Forelimb muscle (tissue), 1 donor: Measurements from ENCODE around the gene EAF1. TPM values are rescaled to one million over a fixed set of nuclear protein-coding genes. Genes with fewer than 3 reads are reported as not detected.
"Not testable (repeated sequence)": the region's sequence is repeated elsewhere in the genome, so short reads cannot be mapped to it uniquely, and the experiment has no call there.

Experiments
- DNase-seq: peaks from one replicate; pipeline ENCODE4 v3.0.0-alpha.2; 2013; ENCODE audit warnings: low read depth
- polyA plus RNA-seq: library from polyadenylated mRNA; unstranded; fragments of 120-200 nt; gene quantifications from one replicate; pipeline ENCODE4 v1.2.1, GENCODE V29; 2013; ENCODE audit not compliant: insufficient read length

The EAF1 gene
- polyA plus RNA-seq, 1 donor = 11.3 TPM

- DNase-seq = peak; percentile 38
Measured at GRCh38 chr3:15405448-15406050, 21.8 kb upstream of the EAF1 start.

DNA sequence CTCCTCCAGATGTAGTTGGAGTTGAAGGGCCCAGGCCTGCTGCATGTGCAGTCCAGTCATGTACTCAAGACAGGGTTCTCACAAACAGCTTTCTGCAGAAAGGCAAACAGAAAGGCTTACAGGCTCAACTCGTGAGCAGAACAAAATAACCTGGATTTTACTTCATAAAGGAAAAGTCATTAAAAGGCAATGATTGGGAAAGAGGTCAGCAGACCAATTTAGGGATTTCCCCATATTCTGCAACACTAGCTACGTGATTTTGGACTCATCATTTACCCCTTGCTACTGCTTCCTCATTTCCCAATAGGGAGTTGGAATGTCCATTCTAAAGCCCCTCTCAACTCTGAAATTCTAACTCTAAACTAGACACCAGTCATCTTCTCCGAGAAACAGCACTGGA, 18.2 kb upstream of the EAF1 start:
- no peak for DNase-seq

DNA sequence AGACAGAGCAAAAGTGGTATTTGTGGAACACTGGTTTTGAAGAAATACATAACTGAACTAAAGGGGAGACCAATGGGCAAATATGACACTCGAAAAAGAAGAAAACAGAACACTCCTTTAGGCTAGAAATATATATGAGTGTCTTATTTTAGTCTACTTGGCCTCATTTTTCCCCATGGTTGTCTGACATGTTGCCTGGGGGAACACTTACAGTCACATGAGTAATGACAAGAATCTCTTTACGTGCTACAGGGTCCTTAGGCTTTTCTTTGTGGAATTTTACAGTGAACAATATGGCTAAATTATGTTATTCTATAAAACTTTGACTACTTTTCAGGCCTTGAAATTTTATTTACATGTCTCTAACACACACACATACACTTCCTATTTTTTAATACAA, 17.6 kb upstream of the EAF1 start:
- no peak for DNase-seq

- DNase-seq = not testable (repeated sequence)
Measured at GRCh38 chr3:15410966-15411365, 16.4 kb upstream of the EAF1 start.

DNA sequence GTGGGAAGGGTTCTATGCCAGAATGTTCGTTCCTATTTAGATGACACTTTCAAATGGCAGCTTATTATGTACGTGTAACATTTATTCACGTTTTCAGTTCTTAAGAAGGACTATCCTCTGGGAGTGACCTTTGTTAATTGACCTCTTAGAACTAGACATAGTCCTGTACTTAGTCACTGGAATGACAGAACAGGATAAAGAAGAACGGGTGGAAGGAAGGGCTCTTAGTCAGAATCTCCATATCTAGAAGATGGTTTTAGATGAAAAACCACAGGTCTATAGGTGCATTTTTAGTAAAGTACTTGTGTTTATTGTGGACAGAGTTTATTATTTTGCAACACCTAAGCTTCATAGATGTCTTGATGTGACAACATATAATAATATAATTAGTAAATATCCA, 6.5 kb upstream of the EAF1 start:
- no peak for DNase-seq

- no peak for DNase-seq
Measured at GRCh38 chr3:15426579-15427118, 749 bp upstream of the EAF1 start.

DNA sequence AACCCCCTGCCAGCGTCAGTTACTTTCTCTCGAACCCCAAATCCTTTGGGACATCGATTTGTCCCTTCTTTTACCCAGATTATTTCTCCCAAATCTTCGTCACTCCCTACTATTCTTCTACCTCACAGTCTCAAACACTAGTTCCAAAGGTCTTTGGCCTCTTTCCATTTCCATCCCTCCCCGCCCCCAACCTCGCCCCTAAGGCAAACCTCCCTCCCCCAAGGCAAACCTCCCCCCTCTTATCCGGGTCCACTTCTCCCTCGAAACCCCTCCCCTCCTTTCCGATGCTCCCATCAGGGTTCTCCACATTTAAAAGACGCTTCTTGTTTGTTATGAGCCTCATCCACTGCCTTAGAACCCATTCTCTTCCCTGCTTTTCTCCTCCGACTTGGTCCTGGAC, 583 bp downstream of the EAF1 start:
- DNase-seq = no peak

DNA sequence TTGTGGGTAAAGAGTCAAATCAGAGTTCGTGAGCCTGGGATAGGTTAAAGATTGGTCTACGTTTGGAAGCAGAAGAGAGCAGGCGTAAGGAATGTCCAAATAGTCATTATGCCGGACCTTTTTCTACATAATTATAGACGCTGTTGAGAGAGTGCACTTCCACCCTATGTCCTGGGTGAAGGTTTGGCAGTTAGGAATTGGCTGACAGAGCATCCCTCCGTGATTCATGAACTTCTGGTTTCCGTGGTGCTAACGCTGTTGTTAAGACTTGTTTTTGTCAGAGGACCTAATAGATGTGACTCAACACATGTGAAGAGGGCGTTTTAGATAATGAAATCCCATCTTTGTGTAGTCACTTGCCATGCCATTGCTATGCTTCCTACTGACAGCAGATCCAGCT, 1.1 kb downstream of the EAF1 start:
- no peak for DNase-seq

DNA sequence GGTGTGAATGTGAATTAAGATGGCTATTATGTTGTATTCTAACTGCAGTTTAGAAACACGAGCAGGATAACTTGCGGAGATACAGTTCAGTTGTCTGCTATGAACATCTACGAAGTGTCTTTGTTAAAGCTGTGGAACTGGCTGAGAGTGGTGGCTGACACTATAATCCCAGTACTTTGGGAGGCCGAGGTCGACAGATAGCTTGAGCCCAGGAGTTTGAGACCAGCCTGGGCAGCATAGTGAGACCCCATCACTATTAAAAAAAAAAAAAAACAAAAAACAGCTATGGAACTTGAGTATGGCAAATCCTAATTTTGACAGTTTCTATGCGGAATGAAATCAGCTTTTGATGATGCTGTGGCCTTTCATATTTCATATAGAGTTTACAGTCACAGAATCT, 1.7 kb downstream of the EAF1 start:
- DNase-seq = no peak

GRCh38 chr3:15430624-15431023, 3.2 kb downstream of the EAF1 start:
- no peak for DNase-seq

DNA sequence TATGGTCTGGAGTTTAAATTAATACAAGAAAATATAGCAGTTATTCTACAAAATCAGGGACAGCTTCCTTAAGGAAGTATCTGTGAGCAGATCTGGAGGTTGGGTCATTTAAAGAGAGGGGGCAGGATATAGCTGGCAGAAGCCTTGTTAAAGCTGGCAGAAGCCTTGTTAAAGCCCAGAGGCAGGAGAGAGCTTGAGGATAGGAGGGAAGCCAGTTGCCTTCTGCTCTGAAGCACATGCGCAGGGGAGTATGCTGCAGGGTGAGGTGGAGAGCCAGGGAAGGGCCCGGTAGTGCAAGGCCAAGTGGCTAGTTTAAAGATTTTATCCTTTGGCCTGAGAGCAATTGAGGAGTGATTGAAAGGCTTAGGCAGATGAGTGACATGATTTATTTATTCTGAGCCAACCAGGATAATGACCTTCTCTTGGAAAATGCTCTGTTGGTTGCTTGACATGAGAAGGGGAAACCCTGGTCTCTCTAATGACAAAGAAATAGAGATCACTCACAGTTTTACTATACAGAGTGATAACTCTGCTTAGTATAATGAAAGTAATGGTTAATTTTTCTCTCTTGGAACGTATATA, 3.9 kb downstream of the EAF1 start:
- no peak for DNase-seq

DNA sequence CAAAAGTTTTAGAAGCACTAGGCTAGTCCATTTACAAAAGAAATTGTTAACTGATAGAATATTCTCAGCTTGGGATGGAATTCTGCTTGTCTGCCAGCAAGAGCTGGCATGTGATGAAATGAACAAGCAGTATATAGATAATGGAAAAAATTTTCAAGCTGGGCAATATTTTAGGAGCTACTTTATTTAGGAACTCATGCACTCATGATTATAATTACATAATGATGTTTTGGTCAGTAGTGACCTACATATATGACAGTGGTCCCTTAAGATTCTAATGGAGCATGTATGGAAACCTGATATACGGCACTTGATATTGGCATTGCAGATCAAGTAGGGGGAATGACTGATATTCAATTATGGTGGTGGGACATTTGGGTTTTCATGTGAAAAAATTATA, 6.1 kb downstream of the EAF1 start:
- no peak for DNase-seq

GRCh38 chr3:15434756-15435155, 7.4 kb downstream of the EAF1 start:
- no peak for DNase-seq

- no peak for DNase-seq
Measured at GRCh38 chr3:15436246-15436645, 8.8 kb downstream of the EAF1 start.

GRCh38 chr3:15438983-15439382, 11.6 kb downstream of the EAF1 start:
- no peak for DNase-seq

DNA sequence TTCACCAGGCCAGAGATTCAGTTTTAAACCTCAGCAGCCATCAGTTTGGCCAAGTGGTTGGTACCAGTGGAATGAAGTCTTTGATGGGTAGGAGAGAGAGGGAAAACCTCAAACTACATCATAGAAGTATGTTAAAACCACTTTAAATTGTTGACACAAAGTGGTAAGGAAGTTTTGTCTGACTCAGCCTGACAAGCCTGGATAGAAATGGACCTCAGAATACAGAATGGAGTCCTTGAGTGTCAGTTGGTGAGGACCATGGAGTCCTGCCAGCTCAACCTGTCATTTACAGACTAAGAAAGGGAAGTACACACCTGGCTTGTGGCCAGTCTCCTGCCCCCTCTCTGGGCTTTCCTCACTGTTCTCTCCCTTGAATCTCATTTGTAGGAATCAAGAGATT, 12.1 kb downstream of the EAF1 start:
- no peak for DNase-seq

DNA sequence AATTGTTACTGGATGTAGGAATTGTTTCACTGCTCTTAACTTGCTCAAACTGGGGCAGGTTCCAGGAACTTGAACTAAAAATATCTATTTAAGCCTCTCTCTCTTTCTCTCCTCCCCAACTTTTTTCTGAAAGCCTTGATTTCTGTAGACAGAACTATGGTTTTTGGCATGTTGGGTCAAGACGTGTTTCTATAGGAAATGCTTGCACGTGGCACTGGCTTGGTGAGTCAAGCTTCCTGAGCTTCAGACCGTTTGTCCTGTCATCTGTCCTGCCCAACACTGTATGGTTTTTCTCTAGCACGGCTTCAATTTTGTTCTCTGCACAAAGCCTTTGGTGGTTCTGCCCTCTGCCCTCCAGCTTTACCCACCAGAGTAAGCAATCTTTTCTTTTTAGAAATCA, 13.5 kb downstream of the EAF1 start:
- DNase-seq = no peak

DNA sequence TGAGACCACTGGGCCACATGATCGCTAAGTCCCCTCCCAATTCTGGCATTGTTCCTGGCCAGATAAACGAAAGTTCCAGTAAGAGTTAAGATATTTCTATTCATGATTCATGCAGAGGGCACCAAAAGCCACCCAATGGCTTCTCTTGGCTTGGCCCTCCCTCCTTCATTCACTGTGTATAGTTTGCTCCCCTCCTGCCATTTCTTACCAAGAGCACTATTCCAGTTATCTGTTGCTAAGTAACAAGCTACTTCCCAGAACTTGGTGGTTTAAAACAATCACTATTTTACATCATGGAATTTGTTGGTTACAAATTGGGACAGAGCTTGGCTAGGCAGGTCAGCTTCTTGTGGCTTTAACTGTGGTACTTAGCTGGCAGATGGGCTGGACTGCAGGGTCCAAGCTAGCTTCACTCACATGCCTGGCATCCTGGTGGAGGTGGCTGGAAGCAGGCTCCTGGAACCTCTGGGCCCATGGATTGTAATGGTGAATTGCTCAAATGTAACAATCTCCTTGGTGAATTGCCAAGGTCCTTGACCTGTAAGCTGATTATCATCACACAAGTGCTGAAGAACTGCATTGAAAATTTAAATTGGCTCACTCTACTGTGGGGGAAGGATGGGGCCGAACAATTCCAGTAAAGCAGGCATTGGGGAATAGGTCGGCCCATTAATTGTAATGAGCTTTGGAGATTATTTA, 16.6 kb downstream of the EAF1 start:
- no peak for DNase-seq

DNA sequence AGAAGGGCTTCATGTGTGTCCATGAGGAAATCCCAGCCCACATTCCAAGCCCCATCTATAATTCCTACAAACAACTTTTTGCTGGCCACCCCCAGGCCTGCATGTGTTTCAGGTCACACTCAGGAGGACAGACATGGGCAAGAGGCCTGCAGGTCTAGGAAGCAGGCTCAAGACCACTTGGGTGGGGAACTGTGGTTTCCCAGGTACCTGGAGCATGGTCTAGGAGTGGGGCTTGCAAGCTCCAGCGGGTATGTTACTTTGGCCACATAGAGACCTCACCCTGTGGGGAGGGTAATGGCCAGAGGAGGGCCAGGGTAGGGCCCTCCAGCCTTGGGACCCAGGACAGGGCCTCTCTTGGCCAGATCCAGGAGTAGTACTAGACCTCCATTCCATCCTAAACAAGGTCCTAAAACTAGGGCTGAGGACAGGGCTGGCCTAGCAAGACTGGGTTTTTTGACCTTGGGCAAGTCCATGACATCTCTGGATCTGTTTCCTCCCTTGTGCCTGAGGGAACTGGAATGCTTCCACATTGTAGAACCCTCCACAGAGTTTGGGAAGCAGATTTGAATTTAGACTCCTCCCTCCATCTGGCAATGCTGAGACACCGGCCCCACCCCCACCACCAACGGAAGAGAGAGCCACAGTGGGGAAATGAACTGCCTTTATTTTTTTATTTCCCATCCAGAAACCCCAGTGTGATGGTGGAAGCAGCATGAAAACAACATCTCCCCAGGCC, 22.3 kb downstream of the EAF1 start:
- DNase-seq = no peak

DNA sequence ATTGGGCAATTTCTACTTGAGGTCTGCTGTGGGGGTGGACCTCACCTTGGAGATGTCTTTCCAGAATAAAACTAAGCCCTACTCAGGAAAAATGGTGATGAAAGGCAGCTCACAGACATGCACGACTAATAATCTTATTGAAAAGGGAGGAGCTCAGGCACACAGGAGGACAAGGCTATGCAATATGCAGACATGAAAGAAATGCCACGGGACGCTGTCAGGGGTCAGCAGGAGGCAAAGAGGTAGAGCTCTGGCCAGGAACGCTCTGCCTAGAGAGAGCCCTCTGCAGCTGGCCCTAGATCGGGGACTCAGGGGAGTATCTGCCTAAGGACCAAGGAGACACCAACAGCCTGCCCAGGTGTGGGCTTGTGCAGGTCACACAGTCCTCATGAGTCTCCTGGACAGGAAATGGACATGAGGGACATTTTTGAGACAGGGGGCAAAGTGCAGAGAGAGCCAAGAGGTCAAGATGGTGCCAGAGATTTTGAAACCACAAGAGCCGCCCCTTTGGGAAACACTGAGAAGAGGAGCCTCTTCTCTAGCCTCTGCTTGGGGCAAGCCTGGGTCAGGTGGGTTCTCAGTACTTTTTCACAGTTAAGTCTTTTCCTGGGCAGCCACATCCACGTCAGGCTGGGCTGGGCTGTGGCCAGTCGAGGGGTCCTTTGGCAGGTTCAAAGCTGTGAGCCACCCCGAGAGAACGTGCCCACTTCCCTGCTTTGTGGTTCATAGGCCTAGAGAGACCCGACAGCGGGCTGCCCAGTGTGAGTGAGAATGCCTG, 23.2 kb downstream of the EAF1 start:
- DNase-seq = no peak

GRCh38 chr3:15451216-15452113, 24.1 kb downstream of the EAF1 start:
- no peak for DNase-seq
